NK-92 (cell line): Measurements from ENCODE around the gene CROCC2.
"Not testable (repeated sequence)": the region's sequence is repeated elsewhere in the genome, so short reads cannot be mapped to it uniquely, and the experiment has no call there.

Source experiments
- DNase-seq: peaks from one replicate; lab custom pipeline; 2025; ENCODE audit not compliant: unreplicated experiment; lab: John Stamatoyannopoulos, UW

Gene CROCC2

DNA sequence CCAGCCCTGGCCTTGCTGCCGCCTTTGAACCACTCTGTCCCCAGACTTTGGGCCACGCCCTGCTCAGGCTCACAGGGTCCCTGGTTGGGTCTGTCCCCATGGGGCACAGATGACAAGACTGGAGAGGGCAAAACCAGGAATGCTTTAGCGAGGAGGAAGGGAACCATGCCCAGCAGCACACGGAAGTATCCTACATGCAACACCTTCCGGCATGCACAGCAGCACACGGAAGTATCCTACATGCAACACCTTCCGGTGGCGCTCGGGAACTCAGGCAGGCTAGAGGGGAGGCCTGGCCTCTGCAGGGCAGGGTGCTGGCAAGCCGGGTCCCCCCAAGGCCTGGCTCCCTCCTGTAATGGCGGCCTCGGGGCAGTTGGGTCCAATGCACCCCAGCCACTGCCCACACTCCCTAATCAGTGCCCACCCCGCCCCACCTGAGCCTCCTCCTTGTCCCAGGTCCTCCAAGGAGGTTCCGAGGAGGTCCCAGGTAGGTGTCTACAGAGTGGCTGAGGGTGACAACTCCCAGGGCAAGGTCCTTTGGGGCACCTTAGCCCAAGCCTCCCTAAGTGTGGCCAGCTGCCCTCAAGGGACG, 58.7 kb downstream of the CROCC2 start:
- DNase-seq, result no peak

DNA sequence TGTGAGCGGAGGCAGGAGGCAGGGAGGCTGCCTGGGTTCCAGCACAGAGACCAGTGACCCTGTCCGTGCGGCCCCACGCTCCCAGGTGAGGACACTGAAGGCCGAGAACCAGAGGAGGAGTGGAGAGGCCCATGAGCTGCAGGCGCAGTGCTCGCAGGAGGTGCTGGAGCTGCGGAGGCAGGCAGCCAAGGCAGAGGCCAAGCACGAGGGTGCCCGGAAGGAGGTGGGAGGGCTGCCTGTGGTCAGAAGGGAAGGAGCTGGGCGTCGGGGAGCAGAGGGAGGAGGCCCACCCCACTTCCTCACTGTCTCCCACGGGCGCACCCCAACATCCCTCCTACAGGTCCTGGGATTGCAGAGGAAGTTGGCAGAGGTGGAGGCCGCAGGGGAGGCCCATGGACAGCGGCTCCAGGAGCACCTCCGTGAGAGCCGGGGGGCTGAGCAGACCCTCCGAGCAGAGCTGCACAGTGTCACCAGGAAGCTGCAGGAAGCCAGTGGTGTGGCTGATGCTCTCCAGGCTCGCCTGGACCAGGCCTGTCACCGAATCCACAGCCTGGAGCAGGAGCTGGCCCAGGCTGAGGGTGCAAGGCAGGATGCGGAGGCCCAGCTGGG, 59.3 kb downstream of the CROCC2 start:
- no peak for DNase-seq

DNA sequence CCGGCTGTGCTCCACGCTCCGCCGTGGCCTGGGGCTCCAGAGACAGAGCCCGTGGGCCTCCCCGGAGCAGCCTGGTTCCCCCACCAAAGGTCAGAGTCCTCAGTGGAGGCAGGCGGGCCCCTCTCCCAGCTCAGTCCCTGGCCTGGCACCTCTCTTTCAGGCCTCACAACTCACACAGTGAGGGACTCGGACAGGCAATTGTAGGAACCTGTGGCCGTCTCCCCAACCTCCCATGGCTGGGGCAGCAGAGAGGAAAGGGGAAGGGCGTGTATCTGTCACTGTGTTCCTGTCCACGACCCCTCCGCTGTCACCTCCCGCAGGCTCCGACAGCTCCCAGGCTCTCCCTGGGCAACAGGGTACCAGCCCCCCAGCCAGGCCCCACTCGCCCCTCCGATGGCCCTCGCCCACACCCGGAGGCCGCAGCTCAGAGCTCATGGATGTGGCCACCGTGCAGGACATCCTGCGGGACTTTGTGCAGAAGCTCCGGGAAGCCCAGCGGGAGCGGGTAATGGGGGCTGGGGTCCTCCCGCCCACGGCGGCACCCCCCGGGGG, 59.8 kb downstream of the CROCC2 start:
- DNase-seq, result no peak

DNA sequence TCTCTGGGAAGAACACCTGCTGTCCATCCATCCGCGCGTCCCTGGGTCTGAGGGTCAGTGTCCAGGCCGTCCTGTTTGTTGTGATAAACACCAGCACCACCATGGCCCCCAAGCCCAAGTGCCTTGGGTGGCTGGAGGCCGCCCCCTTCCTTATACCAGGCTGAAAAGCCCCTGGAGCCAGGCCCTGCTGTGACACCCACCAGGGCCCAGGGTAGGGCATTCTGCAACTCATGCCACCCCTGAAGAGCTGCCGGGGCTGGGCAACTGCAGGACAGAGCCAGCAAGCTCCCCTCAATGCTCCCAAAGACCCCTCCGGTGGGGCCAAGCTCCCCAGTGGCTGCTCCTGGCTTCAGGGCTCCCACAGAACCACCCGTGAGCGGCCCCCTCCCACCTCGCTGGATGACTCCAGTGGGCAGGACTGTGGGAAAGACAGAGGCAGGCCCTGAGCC, 60.3 kb downstream of the CROCC2 start:
- DNase-seq, result no peak

DNA sequence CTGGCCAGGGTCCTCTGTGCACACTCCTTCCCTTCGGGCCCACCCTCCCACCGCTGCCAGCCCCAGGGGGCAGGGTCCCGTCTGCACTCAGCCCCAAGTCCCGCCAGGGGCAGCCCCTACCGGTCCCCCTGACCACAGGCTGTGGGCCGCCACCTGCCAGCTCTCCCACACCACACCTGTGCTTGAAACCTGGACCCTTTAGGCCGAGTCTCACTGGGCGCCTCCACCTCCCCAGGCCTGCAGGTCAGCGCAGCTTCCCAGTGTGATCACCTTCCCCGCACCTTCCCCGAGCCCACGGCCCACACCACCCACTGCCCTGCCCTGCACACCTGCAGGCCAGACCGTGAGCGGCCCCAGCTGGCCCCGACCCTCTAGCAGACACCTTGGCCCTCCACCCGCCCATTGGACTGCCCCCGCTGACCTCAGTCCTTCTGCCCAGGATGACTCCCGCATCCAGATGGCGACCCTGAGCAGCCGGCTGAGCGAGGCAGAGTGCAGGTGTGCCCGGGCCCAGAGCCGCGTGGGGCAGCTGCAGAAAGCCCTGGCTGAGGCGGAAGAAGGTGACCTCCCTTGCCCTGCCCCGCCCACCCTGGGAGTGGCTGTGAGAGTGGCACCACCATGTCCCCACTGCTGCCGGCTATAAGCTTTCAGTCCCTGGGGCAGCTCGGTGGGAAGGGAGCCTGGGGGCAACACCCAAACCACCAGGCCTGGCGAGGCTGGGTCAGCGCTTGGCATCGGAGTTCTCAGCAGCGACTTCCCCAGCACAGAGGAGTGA, 61.0 kb downstream of the CROCC2 start:
- no peak for DNase-seq

DNA sequence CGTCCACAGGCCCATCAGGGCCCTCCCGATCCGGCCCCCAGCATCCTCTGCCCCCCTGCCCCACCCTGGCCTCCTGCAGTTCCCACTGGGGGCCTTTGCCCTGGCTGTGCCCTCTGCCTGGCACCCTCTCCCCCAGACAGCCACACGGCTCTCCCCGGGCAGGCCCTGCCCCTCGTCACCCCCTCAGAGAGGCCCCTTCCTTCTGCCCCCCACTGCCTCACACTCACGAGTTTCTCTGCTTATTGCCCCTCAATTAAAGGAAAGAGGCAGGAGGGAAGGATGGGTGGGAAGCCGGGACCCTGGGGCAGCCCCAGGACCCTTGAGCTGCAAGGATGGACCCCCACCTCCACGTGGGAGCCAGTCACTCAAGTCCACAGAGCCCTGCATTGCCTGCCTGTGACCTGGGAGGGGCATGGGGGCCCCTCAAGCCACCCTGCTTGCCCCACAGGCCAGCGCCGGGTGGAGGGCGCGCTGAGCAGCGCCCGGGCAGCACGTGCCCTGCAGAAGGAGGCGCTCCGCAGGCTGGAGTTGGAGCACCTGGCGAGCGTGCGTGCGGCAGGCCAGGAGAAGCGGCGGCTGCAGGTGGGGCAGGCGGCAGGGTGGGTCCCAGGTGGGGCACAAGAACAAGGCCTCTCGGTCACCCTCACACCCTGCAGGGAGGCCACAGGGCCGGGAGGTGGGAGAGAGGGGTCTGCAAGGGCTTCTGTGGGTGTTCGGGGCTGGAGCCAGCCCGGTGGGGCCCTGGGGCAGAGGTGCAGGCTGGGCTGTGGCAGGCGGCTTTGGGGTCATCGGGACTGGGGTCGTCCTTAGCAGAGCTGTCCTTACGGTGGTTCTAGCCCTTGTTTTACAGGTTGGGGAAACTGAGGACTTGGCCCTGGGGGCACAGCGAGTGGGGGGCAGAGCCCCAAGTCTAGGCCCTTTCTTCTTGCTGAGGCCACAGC, 61.8 kb downstream of the CROCC2 start:
- DNase-seq, result no peak

DNA sequence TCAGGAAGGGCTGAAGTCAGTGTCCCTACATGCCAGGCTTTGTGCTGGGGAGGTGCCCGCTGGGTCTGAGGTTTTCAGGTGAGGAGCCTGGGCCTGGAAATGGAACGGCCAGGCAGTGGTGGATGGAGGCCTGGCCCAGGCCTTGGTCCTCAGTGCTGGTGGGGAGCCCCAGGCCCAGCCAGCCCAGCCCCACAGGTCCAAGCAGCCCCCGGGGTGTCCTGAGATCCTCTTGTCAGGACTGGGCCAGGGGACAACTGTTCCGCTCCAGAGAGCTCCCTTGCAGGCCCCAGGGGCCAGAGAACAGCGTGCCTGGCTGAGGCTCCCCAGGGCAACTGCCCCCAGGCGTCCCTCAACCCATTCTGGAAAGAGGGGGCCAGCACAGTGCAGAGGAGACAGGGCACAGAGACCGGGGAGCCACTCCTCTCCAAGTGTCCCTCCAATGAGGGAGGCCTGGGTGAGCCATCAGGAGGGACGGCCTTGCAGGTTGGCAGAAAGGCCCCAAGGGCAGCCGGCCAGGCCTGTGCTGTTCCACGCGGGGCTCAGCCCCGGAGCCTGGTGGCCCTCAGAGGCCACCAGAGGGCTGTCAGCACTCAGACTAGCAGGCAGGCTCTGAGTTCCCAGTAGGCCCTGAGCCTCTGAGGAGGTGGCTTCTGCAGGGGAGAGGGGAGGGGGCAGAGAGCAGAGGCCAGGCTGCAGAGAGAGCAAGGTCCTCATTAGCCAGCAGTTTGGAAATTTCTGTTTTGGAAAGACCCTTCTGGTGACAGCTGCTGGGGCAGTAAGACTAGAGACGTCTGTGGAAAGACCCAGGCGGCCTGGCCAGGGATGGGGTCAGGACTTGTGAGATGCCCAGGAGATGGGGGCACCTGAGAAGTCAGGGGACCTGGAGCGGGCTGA, 62.8 kb downstream of the CROCC2 start:
- DNase-seq, result no peak

DNA sequence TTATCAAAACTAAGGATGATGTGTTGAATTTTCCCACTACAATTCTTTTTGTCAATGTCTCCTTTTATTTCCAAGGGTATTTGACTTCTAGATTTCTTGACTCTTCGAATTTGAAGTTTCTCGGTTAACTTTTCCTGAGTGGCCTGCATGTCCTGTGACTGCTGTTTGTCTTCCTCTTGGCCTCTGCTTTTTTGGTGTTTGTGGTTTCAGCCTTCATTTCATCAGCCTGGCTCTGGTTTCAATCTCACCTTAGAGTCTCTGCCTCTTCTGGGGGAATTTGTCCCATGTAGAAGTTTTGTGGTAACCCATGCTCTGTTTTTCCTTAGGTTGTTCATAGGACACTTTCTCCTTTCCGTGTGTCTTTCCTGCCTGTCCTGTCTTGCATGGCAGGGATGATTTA, 64.0 kb downstream of the CROCC2 start:
- DNase-seq, result no peak

DNA sequence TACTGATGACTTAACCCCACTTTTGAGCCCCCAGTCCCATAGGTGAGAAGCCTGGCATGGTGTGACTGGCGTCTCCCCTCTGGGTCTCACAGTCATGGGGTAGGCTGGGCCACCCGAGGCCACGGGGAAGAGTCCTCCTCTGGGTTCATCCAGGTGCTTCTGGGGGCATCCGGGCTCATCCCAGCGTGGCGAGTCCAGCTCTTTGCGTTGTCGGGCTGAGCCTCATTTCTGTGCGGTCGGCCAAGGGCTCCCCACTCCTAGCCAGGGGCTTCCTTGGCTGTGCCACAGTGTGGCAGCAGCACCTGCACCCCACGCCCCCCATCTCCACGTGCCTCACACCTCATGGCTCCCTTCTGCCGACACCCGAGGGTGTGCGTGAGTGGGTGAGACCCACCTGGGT, 64.7 kb downstream of the CROCC2 start:
- no peak for DNase-seq

DNA sequence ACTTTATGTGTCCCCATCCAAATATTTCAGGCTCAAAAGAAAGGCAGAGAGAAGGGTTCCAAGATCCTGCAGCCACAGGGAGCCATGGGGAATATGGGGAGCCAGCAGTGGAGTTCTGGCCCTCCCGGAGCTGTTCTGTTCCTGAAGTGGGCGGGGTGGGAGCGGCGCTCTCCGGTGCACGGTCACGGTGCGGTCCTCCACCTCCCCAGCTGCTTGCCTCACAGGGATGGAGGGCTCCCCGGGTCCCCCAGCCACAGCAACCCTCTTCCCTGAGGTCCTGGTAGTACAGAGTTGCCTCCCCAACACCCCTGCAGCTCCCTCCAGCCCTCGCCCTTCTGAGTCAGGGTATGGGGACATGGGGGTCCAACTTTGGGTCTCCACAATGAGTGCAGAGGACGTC, 66.1 kb downstream of the CROCC2 start:
- no peak for DNase-seq

DNA sequence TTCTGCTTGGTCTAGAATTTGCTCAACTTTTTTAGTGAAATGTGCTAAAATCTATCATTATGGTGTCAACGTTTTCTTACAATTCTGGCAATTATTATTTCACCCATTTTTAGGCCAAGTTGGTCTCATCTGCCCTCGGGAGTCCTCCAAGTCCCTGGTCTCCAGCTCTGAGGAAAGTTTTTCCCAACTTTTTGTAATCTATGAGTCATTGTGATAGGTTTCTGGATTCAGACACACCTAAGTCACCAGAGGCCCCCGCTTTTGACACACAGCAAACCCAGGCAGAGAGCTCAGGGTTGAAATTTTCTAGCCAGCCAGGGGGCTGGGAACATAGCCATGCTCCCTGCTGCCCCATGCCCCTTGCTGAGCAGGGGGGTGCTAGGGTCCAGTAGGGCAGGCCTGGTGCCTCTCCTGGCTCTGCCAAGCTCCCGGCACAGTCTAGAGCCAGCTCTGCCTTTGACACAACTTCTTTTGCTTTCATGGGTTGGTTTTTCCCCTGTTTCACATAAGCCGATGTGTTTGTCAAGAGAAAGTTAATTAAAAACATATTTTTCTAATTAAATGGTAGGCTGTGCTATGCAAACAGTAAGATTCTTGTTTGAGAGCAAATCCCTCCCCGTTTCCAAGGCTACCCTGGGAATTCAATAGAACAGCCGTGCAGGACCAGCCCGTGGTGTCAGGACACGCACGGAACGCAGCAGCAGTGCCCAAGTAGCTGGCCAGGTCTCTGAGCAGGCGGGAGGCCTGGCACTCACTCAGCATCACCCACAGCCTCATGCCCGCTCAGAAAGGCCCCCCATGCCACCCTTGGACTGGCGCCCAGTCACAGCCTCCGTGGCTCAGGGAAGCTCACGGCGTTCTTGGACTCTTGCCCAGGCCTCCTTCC, 66.7 kb downstream of the CROCC2 start:
- no peak for DNase-seq

DNA sequence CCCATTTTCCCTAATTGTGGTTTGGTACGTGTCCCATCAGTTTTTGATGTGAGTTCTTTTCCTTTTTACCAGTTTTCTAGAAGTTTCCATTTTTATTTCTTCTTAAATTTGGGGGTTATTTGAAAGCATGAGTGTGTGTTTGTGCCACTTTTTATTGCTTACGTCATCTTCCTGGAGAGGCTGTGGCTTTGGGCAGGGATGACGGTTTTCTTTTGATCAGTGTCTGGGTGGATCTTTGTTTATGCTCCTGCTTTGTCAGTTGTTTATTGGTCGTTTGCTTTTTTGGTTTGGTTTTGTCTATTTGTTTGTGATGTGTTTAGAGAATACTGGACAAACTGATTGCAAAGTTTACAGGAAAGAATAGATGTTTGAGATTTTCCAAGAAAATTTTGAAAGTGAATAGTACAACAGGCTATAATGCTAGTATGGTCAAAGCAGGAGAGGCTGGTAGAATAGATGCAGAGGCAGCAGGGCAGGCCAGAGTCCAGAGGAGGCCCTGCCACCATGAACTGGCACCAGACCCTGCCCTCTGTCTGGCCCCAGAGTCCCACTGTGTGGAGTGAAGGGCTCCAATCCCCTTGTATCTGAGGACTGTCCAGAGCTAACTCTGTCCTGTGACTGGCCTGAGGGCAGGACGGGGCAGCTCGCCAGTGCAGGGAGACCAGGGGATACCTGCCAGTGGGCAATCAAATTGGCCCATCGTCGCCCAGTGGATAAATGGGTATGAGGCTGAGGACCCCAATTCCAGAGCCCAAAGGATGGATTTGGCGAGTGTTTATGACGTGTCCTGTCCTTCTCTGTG, 68.8 kb downstream of the CROCC2 start:
- no peak for DNase-seq

DNA sequence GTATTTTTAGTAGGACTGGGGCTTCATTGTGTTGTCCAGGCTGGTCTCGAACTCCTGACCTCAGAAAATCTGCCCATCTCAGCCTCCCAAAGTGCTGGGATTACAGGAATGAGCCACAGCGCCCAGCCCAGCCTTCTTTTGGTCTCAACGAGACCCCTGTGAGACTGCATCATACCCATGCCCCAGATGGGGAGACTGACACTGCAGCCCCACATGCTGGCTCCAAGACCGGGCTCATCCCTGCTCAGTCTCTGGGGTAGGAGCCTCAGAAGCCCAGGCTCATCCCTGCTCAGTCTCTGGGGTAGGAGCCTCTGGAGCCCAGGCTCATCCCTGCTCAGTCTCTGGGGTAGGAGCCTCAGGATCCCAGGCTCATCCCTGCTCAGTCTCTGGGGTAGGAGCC, 69.8 kb downstream of the CROCC2 start:
- DNase-seq, result not testable (repeated sequence)

DNA sequence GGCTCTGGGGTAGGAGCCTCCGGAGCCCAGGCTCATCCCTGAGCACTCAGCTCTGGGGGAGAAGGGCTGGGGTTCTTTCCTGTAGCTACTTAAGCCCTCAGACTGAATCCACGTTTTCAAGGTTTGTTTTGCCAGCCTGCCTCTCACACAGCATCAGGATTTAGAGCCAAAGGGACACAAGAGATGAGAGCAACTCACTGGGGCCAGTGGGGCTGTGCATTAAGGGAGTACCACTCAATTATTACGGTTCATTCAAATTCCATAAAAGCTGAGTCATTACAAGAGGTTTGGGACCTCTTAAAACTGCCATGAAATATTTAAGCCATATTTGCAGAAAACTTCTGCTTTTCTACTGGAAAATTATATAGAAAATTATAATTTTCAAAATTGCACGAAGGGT, 75.1 kb downstream of the CROCC2 start:
- DNase-seq, result no peak

DNA sequence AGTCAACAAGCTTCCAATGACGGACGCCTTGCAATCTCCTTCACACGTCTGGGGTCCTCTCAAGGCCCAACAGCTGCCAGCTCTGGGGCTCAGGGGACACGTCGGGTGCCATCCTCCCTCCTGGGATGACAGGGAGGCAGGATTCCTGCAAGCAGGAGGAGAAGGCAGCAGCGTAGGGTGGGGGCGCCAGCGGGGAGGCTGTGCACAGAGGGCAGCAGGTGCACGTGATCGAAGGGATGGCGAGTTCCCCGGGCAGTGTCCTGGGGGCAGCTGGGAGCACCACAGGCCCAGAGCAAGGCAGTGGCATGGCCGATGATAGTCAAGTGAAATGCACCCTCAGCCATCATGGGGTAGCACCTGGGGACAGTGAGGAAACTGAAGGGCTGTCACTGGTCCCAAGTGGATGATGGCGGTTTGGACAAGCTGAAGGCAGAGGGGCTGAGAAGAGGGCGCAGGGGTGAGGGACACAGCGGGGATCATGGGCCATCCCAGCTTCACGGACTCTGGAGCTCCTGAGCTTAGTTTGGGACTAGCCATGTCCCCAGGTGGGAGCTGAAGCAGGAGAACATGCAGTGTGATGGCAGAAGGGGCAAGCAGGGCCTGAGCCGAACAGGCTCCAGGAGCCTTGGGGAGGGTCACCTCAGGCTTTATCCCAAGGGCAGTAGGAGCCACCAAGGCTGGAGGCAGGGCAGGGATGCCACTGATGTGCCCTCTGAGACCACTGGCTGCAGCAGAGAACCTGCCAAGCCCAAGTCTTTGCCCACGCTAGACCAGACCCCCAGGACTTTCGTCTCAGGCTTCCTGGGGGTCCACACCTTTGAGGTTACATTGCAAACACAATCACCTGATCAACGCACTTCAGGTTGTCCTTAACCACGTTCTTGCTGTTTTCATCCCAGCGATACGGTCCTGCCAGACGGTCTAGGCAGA, 76.0 kb downstream of the CROCC2 start:
- no peak for DNase-seq

DNA sequence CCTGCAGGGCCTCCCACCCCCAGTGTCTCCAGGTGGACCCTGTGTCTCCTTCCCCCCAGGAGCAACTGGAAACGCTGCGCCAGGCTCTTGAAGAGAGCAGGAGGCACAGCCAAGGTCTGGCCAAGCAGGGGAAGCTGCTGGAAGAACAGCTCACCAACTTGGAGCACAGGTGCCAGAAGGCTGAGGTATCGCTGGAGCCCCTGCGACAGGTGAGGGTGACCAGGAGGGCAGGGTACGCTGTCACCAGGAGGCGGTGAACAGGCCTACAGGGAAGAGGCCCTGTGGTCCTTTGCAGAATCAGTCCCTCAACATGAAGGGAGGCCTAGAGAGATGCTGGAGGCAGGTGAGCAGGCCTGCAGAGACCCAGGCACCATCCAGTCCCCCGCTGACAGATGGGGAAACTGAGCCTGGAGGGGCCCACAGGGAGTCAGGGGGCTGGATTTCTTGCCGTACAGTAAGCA, 76.7 kb downstream of the CROCC2 start:
- no peak for DNase-seq

DNA sequence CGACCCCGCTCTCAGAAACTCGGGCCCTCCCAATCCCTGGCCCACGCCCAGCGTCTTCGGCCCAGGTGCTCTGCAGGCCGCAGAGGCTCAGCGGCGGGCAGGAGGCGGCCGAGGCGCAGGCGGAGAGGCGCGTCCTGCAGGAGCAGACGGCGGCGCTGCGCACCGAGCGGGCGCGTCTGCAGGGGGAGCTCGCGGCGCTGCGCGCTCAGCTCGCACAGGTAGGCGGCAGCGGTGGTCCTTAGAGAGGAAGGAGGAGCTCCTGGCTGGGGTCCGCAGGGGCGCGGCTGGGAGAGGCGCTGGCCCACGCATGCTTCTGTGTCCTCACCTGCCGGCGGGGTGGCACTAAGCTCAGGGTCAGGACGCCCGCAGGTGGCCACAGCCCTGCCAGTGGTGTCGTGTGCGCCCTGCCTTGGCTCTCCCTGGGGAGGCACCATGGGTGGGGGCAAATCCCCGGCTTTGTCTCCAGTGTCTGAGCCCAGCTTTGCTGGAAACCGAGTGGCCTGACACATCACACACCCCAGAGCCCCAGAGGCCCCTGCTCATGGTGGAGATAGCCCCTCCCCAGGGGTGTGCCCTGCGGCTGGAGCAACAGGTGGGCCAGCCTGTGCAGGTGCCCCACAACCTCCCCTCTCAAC, 77.3 kb downstream of the CROCC2 start:
- DNase-seq, result no peak
